ENCODE results near the gene LAMA1. TPM values are rescaled to one million over a fixed set of nuclear protein-coding genes. Genes with fewer than 3 reads are reported as not detected.

The LAMA1 gene
- total and polyA plus RNA-seq, 2 of the 4 experiments (the other 2 are of a cell fraction), result 10.9 to 15.5 TPM

- H4K5ac ChIP-seq (ENCODE audit: low read depth, low read length), result no peak overlapping the region
- no peak overlapping the region for H2AFZ ChIP-seq (replicated peaks; ENCODE audit: low read length, poor library complexity)
- ChIA-PET CTCF (no interaction called here), POLR2A (ENCODE audit: unreplicated experiment) (no interaction called here)
- H3K23ac ChIP-seq (ENCODE audit: low read depth, low read length), result no peak overlapping the region
- no peak overlapping the region for H2BK5ac ChIP-seq (ENCODE audit: low read depth, low read length, poor library complexity, severe bottlenecking)
- no peak overlapping the region for H2BK120ac ChIP-seq (ENCODE audit: low read depth, low read length)
- no peak overlapping the region for H3K9ac ChIP-seq (ENCODE audit: low read depth, low read length)
- TF ChIP-seq USF2 (IDR thresholded peaks at IDR 0.05; ENCODE audit: low read depth, low read length), result no peak
- no peak for TF ChIP-seq SMC3 (IDR thresholded peaks at IDR 0.05; ENCODE audit: low read depth, low read length)
- TF ChIP-seq RAD21 (IDR thresholded peaks at IDR 0.05; ENCODE audit: low read length), result no peak
- no peak for TF ChIP-seq MXI1 (IDR thresholded peaks at IDR 0.05; ENCODE audit: borderline replicate concordance, low read depth, low read length)
- TF ChIP-seq NFE2L2 (IDR thresholded peaks at IDR 0.05; ENCODE audit: low read depth, low read length), result no peak
- TF ChIP-seq ELK1 (IDR thresholded peaks at IDR 0.05; ENCODE audit: borderline replicate concordance, low read depth, low read length), result no peak
- no peak for TF ChIP-seq CTCF (conservative IDR thresholded peaks at IDR 0.05; ENCODE audit: low read depth, low read length)
- no peak for TF ChIP-seq BHLHE40 (IDR thresholded peaks at IDR 0.05; ENCODE audit: low read depth, low read length)
- no peak for TF ChIP-seq CHD1 (IDR thresholded peaks at IDR 0.05; ENCODE audit: low read depth, low read length)
- no peak for TF ChIP-seq RFX5 (IDR thresholded peaks at IDR 0.05; ENCODE audit: low read depth, low read length)
- no peak for TF ChIP-seq MAZ (IDR thresholded peaks at IDR 0.05; ENCODE audit: borderline replicate concordance, low read depth, low read length)
- no peak for TF ChIP-seq MAFK (IDR thresholded peaks at IDR 0.05; ENCODE audit: low read depth, low read length)
- TF ChIP-seq CEBPB (IDR thresholded peaks at IDR 0.05; ENCODE audit: low read depth, low read length), result no peak
- no peak for TF ChIP-seq FOS (IDR thresholded peaks at IDR 0.05; ENCODE audit: low read depth, low read length)
- no peak for TF ChIP-seq RCOR1 (IDR thresholded peaks at IDR 0.05; ENCODE audit: insufficient replicate concordance, low read length)
- H3K9me3 ChIP-seq (ENCODE audit: control insufficient read depth, insufficient read depth, low read length), result no peaks in the 10 kb centered on the region
- H3K9me1 ChIP-seq (ENCODE audit: insufficient read depth, low read length), result no peaks in the 10 kb centered on the region
- H3K27ac ChIP-seq (ENCODE audit: insufficient read depth, low read length), result no peak overlapping the region
- H3K56ac ChIP-seq (ENCODE audit: extremely low read depth, insufficient read depth, low read length), result no peak overlapping the region
- H2BK15ac ChIP-seq (ENCODE audit: low read depth, low read length), result no peak overlapping the region
- no TSS peak for BruUV-seq (replicated peaks)
- no peak overlapping the region for H2AK9ac ChIP-seq (replicated peaks; ENCODE audit: low read depth, low read length, poor library complexity)
- H3K4me2 ChIP-seq (ENCODE audit: low read depth, low read length), result 0 out of 2 replicates have a peak overlapping the region, but pooled peaks have one; percentile 54
- no peaks in the 10 kb centered on the region for H4K20me1 ChIP-seq (ENCODE audit: insufficient read depth, low read length)
- DNase-seq (peak; percentile 26), ATAC-seq (ENCODE audit: low read depth) (peak; percentile 49; the same call in 1 of the 2 replicates)
- H2BK20ac ChIP-seq (ENCODE audit: low read depth, low read length), result no peak overlapping the region
- H3K79me1 ChIP-seq (ENCODE audit: low read depth in 1 of 2, low read length in 2 of 2), result no peaks in the 10 kb centered on the region
- no peaks in the 10 kb centered on the region for H3K36me3 ChIP-seq (ENCODE audit: control insufficient read depth, insufficient read depth, low read length)
- no peak overlapping the region for H4K91ac ChIP-seq (ENCODE audit: insufficient read depth, low read depth, low read length)
- in situ Hi-C loops (cut with MboI; ENCODE audit: low sequenced_read_pairs) (no loop called here), dilution Hi-C loops (cut with HindIII; ENCODE audit: low sequenced_read_pairs, unreplicated experiment) (no loop called here), intact Hi-C loops (cut with micrococcal nuclease) (no loop called here)
- no peak overlapping the region for H3K4ac ChIP-seq (ENCODE audit: low read depth, low read length)
- H3K4me3 ChIP-seq (ENCODE audit: insufficient read depth, low read depth, low read length), result no peak overlapping the region
- H3K18ac ChIP-seq (ENCODE audit: low read depth, low read length), result no peak overlapping the region
- H3K14ac ChIP-seq (replicated peaks; ENCODE audit: low read depth, low read length), result no peak overlapping the region
- WGBS, 2 experiments (ENCODE audit: extremely low coverage in 2 of 2, insufficient read length in 1 of 2), result no CpG with 5 or more reads among the region's 2 CpGs
- no peaks in the 10 kb centered on the region for H3K4me1 ChIP-seq (ENCODE audit: control insufficient read depth, insufficient read depth, low read length)
- no peak overlapping the region for H2AK5ac ChIP-seq (ENCODE audit: low read depth, low read length)
- no peaks in the 10 kb centered on the region for H3K27me3 ChIP-seq (ENCODE audit: control insufficient read depth, insufficient read depth, low read length)
- H4K8ac ChIP-seq (ENCODE audit: low read depth in 2 of 2, low read length in 2 of 2), result no peak overlapping the region
These were observed 26.8 kb downstream of the LAMA1 start for GRCh38 chr18:7090771-7091170.
